NCI-H345 treated with DMSO at 0.1 percent for 48 hours (cell line): Measurements from ENCODE around the gene C16orf46.
"Not testable (repeated sequence)": the region's sequence is repeated elsewhere in the genome, so short reads cannot be mapped to it uniquely, and the experiment has no call there.

ENCODE experiments used
- DNase-seq: peaks from one replicate; lab custom pipeline; 2025; ENCODE audit not compliant: unreplicated experiment; lab: John Stamatoyannopoulos, UW

C16orf46 gene, protein sequence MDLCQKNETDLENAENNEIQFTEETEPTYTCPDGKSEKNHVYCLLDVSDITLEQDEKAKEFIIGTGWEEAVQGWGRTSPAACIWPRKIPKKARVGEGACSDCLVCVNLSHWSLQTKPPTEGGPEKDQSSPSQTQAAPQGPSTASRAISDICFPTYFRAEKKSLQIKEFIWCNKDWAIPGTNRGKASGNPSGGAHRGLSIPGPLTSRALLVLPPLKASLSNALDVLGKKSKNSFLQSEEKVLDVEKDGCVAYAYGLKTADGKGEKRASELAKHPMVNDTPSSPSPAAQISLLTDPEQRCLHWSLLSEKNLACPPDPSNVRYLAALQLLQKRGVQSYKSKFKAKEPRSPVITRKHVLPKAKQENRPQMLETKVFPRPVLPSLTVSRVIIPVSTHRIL

DNA sequence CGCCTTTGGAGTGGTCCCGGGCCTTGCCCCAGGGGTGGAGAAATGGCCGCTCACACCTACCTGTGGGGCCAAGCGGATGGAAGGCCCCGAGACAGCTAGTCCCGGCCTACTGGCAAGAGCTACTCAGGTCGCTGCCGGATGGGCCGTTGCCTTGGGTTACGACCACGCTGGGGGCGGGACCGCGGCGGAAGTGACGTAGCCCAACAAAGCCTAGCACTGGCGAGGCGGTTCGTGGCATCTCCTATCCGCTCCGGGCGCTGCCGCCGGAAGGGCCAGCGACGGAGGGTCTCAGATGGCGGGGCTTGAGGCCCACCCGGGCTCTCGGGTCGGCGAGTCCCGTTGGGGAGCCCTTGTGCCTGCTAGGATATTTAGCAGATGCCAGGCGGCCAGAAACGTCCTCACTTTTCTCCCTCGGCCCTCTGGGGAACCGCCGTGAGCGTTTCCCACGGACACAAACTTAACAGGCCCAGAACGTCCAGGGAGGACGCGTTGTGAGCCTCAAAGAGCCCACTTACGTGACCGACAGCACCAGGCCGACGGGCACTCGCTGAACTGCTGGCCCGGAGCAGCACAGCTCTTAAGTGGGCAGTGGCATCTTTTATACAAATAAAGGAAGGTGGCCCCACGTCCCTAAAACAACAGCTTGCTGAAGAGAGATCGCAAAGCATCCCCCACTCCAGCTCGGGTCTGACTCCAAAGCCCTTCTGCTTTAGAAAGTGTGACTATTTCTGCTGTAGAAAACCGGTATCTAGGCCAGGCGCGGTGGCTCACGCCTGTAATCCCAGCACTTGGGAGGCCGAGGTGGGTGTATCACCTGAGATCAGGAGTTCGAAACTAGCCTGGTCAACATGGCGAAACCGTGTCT lies at the start of gene C16orf46:
C16orf46 (minus strand) TSS at position 163 of the 865 bp plus-strand sequence. CDS start 13,283 bp downstream, outside the sequence.
- peak; percentile 82 for DNase-seq

DNA sequence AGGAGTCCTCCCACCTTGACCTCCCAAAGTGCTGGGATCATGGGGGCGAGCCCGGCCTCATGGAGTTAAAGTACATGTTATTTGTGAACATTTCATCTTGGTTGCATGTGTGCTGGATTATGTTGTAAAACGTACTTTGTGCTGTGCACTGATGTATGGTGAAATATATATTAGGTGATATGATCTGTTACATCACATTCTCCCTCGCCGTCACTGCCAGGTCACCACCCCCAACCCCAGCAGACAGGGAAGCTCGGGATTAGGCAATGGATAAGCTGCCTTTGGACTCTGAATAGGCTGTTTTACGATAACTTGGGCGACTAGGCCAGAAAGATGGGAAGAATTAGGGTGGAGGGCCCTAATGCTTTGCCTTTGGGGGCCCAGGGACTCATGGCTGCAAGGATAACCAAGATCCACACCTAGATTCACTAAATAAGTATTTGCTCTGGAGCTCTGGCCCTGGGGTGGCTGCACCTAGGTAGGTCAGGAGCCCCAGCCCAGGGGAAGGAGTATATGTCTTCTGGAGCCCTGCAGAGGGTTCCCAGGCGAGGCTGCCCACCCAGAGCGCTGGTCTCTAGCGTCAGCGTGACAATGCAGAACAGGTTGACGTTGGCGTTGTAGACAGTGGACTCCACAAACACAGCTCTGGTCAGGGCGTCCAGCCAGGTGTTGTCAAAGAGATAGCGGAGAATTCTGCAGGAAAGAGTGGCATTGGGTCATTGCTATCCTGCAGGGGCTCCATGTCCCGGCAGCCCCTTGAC lies 46.2 kb upstream of the C16orf46 start:
- no peak for DNase-seq

DNA sequence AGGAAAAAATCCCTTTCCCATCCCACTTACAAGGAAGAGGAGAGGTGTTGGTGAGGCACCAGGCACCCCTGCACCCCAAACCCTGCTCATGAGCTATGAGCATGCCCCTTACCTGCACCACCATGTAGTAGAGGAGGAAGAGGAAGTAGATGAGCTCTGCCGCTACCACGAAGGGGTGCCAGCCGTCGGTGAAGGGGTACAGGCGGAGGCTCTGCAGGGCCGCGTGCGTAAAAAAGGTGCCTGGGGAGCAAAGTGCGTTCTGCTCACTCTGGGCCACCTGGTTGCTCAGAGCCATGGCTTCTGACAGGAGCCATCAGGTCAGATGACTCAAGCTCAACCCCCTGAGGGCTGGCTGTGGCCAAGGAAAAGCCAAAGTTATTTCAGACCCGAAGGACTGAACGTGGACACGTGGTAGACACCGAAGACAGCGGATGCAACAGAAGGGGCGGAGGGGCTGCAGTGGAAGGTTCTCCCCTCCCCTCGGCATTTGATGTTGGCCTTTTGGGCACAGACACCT lies 44.5 kb upstream of the C16orf46 start:
- no peak for DNase-seq

DNA sequence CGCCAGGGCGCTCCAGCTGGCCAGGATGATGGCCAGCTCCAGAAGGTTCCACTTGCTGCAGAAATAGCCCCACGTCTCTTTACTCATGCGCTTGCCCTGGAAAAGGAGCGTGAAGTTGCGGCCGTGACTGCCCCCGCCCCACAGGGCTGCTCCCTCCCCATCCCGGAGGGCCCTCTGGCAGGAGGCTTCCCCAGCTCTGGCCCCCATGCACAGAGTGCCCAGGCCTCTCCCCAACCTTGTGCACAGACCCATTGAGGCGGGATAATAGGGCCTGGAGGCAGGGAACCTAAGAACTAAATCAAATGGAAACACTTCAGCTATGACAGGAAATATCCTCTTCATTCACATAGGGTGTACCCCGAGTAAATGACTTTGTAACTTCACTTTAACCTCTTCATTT lies 40.4 kb upstream of the C16orf46 start:
- no peak for DNase-seq

DNA sequence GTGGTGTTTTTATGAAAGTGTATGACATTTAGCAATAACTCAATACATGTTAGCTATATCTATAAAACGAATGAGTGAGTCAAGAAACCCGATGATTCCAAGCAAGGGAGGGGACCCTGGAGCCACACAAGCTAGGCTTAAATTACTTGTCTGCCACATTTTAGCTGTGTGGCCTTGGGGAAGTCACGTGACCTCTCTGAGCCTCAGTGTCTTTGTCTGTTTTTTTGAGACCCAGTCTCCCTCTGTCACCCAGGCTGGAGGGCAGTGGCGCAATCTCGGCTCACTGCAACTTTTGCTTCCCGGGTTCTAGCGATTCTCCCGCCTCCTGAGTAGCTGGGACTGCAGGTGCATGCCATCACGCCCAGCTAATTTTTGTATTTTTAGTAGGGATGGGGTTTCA lies 39.2 kb upstream of the C16orf46 start:
- no peak for DNase-seq

DNA sequence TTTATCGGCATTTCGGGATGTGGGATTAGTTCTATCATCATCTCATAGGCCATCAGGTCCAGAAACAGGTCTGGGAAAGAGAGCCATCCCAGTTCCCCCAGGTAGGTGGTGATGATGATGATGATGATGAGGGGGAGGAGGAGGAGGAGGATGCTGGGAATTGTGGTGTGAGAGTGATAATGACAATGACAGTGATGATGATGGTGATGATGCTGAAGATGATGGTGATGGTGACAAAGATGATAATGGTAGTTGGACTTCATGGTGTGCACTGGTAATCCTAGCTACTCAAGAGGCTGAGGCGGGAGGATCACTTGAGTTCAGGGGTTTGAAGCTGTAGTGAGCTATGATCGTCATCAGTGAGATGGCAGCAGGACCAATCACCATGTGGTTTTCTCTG lies 35.4 kb upstream of the C16orf46 start:
- no peak for DNase-seq

DNA sequence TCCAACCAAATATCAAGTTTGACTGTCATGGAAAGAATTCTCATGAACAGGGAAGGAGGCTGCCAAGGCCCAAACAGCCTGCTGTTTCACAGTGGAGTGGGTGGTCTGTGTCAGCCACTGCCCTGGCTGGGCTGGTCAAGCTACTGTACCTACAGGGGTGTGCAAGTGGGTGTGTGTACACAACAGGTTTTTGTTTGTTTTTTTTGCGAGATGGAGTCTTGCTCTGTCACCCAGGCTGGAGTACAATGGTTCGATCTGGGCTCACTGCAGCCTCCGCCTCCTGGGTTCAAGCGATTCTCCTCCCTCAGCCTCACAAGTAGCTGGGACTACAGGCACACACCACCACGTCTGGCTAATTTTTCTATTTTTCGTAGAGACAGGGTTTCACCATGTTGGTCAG lies 32.2 kb upstream of the C16orf46 start:
- not testable (repeated sequence) for DNase-seq

DNA sequence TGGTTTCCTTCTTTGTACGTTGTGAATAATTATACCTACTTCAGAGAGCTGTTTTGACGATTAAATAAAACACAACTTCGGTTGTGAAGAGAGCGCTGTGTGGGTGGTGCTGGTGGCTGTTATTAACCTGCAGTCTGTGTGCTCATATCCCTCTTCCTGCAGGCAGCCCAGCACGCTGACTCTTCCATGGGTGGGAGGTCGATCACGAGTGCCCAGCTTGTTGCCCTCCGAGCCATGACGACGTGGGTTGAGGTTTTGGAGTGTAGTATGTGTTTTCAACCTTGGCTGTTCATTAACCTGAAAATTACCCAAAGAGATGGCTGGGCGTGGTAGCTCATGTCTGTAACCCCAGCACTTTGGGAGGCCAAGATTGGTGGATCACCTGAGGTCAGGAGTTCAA lies 30.5 kb upstream of the C16orf46 start:
- DNase-seq, result no peak

DNA sequence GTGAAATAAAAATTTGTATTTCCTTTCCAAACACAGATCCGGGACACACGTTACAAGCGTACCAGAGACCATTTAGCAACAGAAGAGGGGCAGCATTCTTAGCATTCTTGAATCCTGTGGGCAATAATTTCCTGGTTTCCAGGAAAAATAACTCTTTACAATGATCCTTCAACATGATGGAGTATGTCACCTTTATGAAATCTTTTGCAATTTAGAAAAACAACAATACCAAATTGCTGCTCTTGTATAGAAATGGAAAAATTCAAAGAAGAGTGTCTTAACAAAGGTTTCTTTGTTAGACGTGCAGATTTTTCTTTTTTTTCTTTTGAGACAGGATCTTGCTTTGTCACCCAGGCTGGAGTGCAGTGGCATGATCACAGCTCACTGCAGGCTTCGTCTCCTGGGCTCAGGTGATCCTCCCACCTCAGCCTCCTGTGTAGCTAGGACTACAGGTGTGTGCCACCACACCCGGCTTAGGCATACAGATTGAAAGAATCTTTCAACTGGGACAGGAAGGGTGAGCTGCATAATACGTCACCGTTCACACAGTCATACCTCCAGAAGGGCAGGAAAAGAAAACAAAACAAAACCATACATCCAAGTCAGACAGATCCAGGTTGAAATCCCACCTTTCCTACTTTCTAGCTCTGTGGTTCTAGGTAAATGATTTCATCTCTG lies 29.9 kb upstream of the C16orf46 start:
- DNase-seq, result no peak

DNA sequence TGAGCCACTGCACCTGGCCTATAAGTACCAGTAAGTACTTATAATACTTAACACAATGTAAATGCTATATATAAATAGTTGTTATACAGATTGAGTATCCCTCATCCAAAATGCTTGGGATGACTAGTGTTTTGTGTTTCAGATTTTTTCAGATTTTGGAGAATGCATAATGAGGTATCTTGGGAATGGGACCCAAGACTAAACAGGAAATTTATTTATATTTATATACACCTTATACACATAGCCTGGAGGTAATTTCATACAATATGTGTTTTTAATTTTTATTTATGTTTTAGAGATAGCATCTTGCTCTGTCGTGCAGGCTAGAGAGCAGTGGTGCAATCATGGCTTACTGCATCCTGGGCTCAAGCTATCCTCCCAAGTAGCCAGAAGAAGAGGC lies 28.9 kb upstream of the C16orf46 start:
- DNase-seq, result no peak

DNA sequence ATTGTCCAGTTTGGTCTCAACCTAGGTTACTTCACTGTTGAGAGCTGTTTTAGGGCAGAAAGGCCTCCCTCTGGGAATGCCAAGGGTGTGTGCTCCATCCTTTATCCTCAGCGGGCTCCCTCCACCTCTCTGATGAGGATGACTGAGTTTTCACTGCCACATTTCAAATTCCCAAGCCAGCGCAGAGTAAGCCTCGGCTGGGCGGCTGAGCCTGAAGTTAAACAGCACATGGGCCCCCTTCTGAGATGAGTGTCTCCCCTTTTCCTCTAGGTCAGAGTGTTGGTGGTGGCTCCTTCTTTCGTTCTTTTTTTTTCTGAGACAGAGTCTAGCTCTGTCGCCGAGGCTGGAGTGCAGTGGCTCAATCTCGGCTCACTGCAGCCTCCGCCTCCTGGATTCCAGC lies 24.7 kb upstream of the C16orf46 start:
- no peak for DNase-seq

DNA sequence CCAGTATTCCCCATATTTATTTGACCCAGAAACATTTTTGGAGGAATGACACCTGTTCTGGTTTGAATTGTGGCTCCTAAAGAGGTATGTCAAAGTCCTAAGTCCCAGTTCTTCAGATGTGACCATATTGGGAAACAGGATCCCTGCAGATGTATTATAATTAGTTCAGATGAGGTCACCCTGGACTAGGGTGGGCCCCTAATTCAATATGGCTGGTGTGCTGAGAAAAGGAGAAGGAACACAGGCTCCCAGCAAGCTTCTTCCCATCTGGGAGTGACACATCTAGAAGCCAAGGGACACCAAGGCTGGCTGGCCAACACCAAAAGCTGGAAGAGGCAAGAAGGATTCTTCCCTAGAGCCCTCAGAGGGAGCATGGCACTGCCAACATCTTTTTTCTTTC lies 22.9 kb upstream of the C16orf46 start:
- no peak for DNase-seq

DNA sequence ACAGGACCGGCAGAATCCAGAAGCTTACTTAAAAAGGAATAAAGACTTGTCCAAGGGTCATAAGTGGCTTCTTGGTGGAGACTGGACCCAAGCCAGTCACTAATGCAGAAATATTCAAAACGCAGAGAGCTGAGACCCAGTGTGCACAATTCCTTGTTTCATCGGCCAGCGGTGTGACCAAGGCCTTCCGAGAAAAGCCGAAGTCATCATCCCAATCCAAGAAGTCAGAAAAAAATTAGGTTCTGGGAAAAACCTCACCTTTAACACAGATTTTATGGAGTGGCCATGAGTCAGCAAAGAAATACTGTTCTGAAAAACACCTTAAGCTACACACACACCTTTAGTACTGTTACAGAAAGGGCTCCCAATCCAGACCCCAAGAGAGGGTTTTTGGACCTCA lies 20.2 kb upstream of the C16orf46 start:
- DNase-seq, result no peak

DNA sequence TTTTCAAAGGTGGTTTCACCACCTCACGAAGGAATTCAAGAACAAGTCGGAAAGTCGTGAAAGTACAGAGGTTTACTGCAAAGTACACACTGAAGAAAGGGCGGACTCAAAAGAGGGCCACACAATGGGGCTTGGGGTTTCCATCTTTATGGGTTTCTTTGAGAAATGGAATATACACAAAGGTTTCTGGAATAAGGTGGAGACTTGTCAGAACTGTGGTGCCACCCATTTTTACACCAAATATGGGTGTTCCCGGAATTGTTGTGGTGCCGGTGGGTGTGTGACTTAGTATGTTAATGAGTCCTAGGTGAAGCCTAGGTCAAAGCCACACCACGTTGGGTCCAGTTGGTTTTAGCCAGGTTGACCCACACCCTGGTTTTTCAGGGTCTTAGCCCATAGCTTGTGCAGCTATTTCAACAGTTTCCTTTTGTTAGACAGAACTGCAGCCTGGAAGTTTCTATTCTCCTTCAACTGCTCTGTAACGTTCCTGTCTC lies 19.7 kb upstream of the C16orf46 start:
- DNase-seq, result no peak

DNA sequence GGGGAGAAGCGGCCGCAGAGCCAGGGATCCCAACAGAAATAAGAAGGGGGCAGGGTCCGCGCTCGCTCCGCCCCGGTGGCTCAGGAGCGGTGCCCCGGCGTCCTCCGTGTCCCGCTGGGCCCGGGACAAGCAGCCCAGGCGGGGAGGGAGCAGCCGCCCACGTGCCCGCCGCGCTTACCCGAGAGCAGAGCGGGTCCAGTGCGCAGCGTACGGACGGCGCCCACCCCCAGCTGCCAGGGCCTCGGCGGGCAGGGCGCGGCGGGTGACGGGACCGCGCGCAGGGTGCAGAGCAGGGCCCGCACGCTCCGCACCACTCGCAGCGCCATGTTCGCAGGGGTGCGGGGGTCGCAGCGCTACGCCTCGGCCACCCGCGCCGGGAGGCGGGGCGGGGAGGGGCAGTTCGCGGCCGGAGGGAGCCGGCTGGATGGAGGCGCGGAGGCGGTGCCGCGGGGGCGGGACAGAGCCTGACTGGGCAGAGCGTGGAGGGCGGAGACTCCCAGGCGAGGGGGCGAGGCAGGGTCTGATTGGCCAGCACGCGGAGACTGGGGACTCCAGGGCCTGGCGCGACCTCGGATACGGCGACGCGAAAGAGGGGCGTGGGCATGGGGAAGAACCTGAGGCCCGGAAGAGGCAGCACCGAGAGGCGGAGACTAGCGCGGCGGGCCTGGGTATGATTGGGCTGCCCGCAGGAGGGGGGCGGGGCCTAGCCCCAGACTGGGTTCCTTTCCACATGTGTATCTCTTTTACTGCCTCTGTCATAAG lies 19.1 kb upstream of the C16orf46 start, which contains the start of gene GCSH:
GCSH (minus strand) TSS at position 443 of the 762 bp plus-strand sequence; CDS start at position 326, 117 bp downstream.
- DNase-seq, result peak; percentile 88

DNA sequence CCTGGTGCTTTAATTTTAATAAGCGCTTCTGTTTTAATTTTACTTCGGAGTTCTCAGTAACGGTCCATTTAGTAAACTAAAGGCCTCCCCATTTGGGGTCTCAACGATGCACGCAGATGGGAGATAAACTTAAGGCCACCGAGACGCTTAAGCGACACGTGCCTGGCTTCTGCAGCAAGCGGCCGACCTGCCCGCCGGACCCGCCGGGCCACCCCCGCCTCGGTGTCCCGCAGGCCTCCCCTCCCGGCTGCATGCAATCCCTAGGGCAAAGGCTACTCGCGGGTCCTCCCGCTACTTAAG lies 18.6 kb upstream of the C16orf46 start:
- DNase-seq, result no peak

DNA sequence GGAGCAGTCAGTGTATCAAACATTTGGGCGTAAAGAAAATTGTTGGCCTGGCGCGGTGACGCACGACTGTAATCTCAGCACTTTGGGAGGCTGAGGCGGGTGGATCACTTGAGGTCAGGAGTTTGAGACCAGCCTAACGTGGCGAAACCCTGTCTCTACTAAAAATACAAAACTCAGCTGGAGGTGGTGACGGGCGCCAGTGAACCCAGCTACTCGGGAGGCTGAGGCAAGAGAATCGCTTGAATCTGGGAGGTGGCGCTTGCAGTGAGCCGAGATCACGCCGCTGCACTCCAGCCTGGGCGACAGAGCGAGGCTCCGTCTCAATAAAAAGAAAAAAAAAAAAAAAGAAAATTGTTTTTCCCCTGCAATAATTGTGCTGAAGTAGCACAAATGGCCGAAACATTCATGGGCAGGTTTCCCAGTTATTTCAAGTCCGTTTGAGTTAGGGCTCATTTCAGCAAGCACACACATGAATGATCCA lies 17.8 kb upstream of the C16orf46 start:
- DNase-seq, result no peak

DNA sequence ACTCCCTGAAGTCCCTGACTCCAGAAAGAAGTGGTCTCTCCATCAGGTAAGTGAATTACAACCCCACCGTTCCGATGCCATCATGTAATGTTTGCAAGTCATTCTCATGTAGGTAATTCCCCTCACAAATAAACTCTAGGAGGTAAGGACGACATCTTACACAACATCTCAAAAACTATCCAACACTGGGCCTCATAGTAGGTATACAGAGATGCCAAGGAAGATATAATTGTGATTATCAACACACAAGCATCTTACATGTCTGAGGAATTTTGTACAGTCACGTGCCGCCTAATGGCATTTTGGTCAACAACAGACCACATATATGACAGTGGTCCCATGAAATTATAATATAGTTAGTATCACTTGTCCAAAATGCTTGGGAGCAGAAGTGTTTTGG lies 11.8 kb upstream of the C16orf46 start:
- DNase-seq, result no peak

DNA sequence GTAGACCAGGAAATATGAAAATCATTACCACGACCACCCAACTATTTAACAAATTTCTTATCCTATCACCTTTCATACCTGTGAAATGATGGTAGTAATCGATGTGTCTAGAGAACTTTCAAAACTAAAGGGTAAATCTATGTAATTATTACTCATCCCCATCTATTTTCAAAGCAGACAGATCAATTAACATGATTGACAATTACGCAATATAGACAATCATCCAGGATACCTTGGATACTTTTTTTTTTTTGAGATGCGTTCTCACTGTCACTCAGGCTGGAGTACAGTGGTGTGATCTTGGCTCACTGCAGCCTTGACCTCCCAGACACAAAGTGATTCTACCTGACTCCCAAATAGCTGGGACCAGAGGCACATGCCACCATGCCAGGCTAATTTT lies 4.0 kb upstream of the C16orf46 start:
- no peak for DNase-seq

DNA sequence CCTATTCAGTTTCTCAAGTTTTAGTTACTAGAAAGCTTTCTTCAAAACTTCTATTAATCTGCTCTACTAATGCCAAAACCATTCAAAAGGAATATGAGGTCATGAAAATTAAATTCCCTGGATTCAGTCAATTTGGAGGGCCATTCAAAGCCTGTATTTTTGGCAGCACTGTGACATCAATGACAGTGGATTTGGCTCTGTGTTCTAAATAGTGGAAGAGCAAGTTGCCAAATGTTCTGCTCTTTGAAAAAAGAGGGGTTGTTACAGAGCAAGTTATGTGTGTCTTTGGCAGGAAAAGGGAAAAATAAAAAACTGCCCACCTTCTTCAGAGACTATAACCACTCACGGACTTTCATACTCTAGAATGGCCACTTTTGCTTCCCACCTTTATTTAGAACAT lies 3.2 kb upstream of the C16orf46 start:
- no peak for DNase-seq
